Amniotic stem cell (primary cell): ENCODE results near the gene KRT84.

Experiments
- DNase-seq: peaks from one replicate; lab custom pipeline; 2025; lab: John Stamatoyannopoulos, UW

KRT84 gene

GRCh38 chr12:52385226-52385702, at the start of gene KRT84:
TSS of gene KRT84 (minus strand) at chr12:52385652. CDS start at chr12:52385585, 67 bp downstream.
- no peak for DNase-seq

DNA sequence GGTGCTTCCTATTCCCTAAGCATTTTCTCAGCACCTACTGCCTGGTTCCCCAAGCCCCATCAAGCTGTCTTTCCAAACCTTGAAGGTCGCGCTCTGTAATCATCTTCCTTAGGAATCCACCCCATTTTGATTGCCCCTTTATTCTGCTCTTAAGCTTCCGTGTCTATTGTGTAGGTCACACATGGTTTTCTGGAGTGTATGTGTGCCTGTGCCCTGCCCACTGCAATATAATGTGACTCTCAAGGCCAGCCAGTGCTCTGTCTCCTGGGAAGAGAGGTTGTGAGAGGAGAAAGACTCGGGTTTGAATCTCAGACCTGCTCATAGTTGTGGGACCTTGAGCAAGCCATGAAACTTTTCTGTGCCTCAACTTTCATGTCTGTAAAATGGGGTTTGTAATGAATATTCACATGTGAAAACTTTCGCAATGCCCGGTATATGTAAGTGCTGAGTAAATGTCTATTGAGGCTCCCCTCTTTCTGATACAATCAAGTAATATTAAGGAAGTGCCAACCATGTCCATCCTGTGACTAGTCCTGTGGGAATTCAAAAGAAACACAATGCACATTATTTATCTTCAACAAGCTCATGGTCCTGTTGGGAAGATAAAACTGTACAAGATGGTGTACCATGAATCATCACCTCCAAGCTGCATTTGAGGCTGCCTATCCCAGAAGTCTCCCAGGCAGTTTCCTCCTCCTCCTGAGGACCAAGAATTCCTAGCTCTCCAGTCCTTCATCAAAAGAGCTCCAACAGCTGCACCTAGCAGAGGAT, 49.5 kb upstream of the KRT84 start:
- no peak for DNase-seq

GRCh38 chr12:52434081-52434733, 48.8 kb upstream of the KRT84 start, which contains the start of gene KRT75:
TSS of gene KRT75 (minus strand) at chr12:52434371. CDS start at chr12:52434304, 67 bp downstream.
- no peak for DNase-seq

- no peak for DNase-seq
Measured at GRCh38 chr12:52433501-52434080, 48.1 kb upstream of the KRT84 start.

- DNase-seq = no peak
Measured at GRCh38 chr12:52432559-52433207, 47.2 kb upstream of the KRT84 start.

GRCh38 chr12:52428121-52428520, 42.7 kb upstream of the KRT84 start:
- DNase-seq = no peak

DNA sequence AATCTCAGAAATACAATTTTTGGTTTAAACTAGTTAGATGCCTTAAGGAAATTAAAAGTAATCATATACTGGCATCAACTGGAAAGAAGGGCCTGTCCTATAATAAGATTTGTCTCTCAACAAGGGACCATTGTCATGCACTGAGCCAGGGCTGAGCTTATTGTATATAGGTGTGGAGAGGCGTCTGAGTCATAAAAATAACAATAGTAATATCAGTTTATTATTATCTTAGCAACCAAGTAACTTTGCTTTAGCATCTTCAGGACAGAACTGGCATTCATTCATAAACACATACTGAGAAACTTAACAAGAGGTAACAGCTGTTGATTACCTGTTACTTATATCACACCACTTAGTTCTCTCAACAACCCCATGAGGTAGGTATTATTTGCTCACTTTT, 41.6 kb upstream of the KRT84 start:
- no peak for DNase-seq

- DNase-seq = no peak
Measured at GRCh38 chr12:52426034-52426433, 40.6 kb upstream of the KRT84 start.

DNA sequence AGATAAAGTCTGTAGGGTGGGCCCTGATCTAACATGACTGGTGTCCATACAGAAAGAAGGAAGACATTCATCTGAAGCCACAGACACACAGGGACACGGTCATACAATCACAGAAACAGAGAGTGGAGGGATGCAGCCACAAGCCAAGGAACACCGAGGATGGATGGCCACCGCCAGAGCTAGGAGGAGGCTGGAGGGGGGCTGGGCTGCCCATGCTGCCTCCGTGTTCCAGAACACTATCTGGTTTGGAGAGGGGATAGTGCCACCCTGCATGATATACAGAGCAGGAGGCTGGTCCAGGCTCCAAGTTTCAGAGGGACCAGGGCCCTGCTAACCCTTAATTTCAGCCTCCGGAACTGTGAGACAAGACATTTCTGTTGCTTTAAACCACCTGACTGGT, 40.0 kb upstream of the KRT84 start:
- no peak for DNase-seq

- no peak for DNase-seq
Measured at GRCh38 chr12:52423661-52424500, 38.4 kb upstream of the KRT84 start.

DNA sequence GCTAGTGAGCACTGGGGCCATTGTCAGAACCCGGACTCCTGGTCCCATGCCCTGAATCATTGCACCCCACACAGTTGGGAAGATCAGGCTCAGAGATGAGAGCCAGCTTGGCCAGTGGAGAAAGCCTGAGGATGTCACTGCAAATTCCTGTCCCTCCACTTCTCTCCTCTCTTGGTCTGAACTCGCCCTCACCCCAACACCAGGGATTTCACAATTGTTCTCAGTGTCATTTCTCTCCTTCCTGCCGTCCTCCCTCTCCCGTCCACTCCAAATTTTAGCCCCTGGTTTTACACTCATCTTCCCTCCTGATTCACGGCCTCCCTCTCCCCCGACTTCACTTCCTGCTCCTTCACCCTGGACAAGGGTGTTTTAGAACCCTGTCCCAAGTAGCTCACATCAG, 37.6 kb upstream of the KRT84 start:
- DNase-seq = no peak

DNA sequence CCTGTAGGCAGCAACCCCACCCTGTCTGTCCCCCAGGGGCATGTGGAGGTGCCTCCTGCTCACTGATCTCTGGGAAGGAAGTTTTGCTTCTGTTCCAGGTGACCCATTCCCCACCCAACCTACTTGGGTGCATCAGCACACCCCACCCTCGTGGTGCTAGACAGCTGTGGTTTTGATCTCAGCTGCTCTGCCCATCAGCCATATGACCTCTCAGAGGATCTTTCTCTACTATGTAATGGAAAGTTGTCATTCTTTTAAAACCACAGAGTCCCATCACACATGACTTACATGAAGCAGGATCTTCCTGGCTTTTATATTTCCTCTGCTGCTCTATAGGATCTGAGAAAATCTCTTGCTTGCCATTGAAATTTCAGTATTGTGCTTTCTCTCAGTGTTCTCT, 34.2 kb upstream of the KRT84 start:
- no peak for DNase-seq

GRCh38 chr12:52418576-52419110, 33.2 kb upstream of the KRT84 start:
- no peak for DNase-seq

- no peak for DNase-seq
Measured at GRCh38 chr12:52417740-52418139, 32.3 kb upstream of the KRT84 start.

DNA sequence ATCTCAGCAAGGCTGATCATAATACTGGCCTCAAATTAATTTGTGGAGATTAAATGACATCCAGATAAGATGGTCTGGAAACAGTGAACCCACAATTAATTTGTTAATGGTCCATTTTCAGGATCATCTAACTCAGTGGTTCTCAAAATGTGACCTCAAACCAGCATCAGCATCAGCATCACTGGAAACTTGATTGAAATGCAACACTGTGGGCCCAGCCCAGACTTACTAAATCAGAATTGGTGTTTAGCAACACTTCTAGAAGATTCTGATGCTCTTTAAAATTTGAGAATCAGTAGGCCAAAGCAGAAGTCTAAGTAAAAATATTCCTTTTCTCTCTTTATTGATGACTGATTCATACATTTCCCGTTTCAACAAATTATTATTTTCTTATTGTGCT, 31.3 kb upstream of the KRT84 start:
- no peak for DNase-seq

DNA sequence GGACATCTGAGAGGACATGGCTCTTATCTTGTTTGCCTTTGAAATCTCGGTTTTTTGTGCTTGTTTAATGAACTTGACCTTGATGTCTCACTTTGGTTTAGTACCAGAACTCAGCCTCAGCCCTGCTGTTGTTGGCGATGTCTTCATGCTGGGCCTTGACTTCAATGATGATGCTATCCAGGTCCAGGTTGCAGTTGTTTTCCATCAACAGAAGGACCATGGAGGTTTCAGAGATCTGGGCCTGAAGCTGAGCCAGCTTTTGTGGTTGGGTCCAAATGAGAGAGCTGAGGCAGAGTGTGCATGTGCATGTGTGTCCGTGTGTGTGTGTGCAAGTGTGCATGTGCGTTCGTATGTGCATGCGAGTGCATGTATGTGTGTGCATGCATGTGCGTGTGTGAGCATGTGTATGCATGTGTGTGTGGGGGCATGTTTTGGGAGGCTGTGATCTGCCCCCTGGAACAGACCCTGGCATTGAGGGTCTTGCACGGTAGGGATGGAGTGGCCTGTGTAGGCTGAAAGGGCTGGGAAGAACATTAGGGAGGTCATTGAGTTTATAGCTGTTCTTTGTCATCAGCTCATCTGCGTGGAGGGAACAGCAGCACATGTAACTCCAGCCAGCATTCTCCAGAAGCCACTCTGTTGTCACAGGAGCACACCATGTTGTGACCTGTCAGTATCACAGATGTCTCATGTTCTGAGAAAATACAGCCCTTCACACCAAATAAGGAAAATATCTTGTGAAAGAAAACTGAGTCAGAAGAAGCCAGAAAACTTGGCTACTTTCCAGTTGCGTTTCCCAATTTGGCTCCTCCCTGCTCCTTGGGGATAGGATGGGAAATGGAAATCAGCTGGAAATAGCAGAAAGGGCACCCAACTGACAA, 30.7 kb upstream of the KRT84 start:
- no peak for DNase-seq

DNA sequence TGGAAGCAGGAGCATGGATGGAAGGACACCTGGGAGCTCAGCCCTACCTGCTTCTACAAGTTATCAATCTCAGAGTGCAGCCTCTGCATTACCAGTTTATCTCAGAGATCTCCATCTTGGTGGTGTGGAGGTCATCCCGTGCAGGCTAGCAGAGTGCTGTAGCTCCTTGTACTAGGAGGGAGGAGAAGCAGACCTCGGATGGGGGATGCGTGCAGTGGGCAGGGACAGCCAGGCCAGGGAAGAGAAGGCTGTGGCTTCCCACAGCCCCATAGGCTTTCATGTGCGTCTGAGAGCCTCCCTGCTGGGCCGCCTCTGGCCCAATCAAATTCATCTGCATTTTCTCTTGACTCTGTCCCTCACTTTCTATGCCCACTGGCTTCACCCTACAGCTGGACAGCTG, 29.5 kb upstream of the KRT84 start:
- DNase-seq = no peak

- DNase-seq = no peak
Measured at GRCh38 chr12:52413782-52414345, 28.4 kb upstream of the KRT84 start.

DNA sequence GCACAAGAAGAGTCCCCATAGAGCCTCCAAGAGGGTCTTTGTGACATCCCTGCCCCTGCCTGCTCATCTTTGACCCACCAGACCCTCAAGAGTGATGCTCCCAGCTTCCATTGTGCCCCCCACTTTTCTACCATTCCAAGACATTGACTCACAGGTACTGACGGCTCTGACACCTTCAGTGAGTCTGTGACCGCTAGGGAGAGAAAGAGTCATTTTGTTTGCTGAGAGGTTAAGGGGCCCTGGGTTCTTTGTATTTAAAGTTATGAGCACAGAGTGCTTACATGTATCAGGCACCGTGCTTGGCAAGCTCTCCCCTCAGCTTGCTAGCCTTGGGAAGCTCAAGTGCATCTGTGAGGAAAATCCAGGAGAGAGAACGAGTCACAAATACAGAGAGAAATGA, 27.8 kb upstream of the KRT84 start:
- DNase-seq = no peak

DNA sequence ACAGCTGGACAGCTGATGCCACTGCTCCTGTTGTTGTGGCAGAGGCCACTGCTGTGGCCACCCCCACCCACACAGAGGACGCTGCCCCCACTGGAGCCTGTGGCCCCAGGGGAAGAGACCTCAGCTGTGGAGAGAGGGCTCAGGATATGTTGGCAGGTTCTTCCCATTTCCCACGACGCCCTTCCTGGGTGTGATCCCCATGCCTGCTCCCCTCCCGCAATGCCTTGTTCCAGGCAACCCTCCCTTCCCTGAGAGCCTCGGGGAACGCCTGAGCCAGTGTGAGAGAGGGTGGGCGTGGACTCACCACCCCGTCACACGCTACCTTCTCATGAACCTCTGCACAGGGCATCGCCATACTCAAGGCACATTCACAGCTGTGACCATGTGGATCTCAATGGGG, 26.4 kb upstream of the KRT84 start:
- no peak for DNase-seq
